HG03469 (cell line): ENCODE results near the gene GFPT1.
"Not testable (repeated sequence)": the region's sequence is repeated elsewhere in the genome, so short reads cannot be mapped to it uniquely, and the experiment has no call there.

Experiments
- ATAC-seq: cut with Tn5 transposase; IDR thresholded peaks from one replicate; pipeline ENCODE4 v1.9.1; 2021; ENCODE audit warnings: mild to moderate bottlenecking, moderate library complexity, moderate number of reproducible peaks; ENCODE audit not compliant: unreplicated experiment

The GFPT1 gene

DNA sequence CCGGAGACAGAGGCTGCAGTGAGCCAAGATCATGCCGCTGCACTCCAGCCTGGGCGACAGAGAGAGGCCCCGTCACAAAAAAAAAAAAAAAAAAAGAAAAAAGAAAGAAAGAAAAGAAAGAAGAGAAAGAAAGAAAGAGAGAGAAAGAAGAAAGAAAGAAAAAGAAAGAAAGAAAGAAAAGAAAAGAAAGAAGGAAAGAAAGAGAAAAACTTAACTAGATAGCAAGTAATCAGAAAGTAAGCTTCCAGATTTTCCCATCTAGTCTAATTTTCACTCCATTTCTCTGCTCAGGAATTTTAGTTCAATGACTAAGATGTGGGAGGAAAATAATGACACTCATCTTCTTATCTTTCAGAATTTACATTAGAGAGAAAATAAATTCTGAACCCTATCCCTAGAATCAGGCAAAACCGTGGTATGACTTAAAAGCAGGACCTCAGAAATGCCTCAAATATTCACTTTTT is 2.4 kb downstream of the GFPT1 start:
- no peak for ATAC-seq

DNA sequence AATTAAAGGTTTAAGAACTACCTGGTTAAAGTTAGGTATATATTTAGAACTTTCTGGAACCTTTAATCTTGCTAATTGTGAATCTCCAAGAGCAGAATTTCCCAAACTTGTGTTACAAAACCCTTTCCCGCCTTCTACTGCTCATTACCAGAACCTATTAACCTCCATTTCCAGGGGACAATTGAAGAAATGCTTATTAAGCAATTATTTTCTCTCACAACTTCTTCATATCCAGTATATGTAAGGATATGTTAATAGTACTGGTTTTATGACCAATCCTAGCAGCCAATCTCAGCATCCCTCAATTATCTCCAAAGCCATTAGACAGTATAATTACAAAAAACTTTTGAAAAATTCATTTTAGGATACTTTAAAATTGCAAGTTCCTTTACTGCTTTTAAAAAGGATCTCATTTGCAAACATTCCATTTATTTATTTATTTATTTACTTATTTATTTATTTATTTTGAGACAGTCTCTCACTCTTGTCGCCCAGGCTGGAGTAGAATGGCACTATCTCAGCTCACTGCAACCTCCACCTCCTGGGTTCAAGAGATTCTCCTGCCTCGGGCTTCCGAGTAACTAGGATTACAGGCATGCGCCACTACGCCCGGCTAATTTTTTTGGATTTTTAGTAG is 3.7 kb downstream of the GFPT1 start:
- no peak for ATAC-seq

DNA sequence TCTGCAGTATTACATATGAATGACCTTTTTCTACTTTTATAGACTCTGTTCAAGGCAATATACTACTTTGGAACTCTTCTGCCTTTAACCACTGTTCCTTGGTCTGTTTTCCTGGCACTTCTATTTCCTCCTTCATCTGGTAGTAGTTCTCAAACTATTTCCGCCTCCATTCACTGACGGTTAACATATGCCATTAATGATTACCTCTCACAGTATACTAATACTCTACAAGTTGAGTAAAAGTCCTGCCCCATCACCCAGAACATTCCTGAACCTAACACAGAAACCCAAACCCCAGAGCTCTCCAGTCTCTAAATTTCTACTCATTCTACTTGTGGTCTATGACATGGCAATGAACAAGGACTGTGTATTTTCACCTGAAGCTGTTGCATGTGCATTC is 4.5 kb downstream of the GFPT1 start:
- no peak for ATAC-seq

DNA sequence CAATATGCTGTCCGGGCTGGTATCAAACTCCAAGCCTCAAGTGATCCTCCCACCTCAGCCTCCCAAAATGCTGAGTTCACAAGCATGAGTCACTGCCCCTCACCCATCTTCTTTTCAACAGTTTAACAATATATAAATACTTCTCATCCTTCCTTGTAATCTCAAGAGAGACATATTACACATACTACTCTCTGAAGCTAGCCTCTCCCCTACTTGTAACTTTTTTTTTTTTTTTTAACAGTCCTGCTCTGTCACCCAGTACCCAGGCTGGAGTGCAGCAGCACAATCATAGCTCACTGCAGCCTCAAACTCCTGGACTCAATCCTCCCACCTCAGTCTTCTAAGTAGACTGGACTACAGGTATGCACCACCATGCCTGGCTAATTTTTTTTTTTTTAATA is 5.7 kb downstream of the GFPT1 start:
- no peak for ATAC-seq

GRCh38 chr2:69380072-69380917 is 6.7 kb downstream of the GFPT1 start:
- ATAC-seq = no peak

- ATAC-seq = no peak
Observed at GRCh38 chr2:69376403-69376802, 10.6 kb downstream of the GFPT1 start.

GRCh38 chr2:69375494-69376353 is 11.3 kb downstream of the GFPT1 start:
- ATAC-seq = no peak

- ATAC-seq = no peak
Observed at GRCh38 chr2:69372767-69373166, 14.3 kb downstream of the GFPT1 start.

- no peak for ATAC-seq
Observed at GRCh38 chr2:69369802-69370201, 17.2 kb downstream of the GFPT1 start.

- ATAC-seq = no peak
Observed at GRCh38 chr2:69368588-69368987, 18.4 kb downstream of the GFPT1 start.

DNA sequence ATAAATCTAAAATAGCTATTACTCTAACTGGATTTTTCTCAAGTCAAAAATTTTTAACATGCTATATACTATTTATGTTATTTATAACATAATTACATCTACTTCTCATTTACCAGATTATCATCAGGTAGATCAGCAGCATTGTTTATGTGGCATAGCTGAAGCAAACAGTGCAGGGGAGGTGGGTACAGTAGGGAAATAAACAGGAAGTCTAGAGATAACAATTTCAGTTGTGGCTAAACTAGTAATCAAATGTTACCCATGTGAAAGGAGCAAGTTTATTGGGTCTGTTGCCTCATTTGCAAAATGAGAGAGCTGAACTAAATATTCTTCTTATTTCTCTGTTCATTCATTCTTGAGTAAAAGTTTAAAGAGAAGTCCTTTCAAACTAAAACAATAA is 27.7 kb downstream of the GFPT1 start:
- no peak for ATAC-seq

DNA sequence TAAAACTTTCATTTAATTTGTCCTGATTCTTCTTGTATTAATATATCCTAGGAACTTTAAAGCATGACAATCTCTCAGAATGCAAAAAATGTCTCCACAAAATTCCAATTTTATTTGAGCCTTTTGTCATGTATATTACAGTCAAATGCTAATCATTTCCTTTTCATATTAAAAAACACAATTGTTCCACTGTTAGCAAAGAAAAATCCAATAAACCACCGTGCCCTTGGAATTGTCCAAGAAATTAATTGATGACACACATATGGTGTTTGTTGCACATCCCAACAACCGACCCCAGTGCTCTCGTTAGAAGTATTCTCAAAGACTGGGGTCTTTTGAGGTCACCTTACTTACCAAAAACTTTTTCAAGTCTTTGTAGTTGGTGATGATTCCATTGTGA is 28.1 kb downstream of the GFPT1 start:
- ATAC-seq = no peak

DNA sequence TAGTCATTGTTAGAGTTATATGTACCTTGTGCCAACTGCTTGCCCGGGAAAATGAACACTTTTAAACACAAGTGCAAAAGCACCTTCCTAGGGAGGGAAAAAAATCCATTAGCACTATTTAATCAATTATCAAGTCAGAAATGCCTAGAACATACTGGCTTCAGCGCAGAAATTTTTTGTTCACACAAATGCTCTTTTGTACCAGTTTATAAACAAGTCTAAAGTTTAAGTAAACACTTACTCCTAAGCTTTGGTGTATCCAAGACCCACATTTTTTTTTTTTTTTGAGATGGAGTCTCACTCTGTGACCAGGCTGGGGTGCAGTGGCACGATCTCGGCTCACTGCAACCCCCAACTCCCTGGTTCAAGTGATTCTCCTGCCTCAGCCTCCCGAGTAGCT is 30.6 kb downstream of the GFPT1 start:
- ATAC-seq = no peak

- ATAC-seq = not testable (repeated sequence)
Observed at GRCh38 chr2:69354976-69355375, 32.1 kb downstream of the GFPT1 start.

GRCh38 chr2:69353360-69353759 is 33.7 kb downstream of the GFPT1 start:
- no peak for ATAC-seq

- ATAC-seq = no peak
Observed at GRCh38 chr2:69348781-69349180, 38.2 kb downstream of the GFPT1 start.

DNA sequence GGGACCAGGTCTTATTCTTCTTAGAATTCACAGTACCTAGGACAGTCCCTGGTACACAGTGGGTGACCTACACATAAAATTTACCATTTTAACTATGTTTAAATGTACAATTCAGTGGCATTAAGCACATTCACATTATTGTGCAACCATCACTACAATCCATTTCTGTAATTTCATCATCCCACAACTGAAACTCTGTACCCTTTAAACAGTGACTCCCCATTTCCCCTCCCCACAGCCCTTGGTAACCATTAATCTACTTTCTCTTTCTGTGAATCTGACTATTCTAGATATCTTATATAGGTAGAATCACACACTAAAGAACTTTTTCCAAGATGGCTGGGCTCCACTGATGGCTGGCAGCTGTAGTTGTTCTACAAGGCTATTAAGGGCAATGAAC is 41.6 kb downstream of the GFPT1 start:
- no peak for ATAC-seq

- no peak for ATAC-seq
Observed at GRCh38 chr2:69344305-69344704, 42.7 kb downstream of the GFPT1 start.

DNA sequence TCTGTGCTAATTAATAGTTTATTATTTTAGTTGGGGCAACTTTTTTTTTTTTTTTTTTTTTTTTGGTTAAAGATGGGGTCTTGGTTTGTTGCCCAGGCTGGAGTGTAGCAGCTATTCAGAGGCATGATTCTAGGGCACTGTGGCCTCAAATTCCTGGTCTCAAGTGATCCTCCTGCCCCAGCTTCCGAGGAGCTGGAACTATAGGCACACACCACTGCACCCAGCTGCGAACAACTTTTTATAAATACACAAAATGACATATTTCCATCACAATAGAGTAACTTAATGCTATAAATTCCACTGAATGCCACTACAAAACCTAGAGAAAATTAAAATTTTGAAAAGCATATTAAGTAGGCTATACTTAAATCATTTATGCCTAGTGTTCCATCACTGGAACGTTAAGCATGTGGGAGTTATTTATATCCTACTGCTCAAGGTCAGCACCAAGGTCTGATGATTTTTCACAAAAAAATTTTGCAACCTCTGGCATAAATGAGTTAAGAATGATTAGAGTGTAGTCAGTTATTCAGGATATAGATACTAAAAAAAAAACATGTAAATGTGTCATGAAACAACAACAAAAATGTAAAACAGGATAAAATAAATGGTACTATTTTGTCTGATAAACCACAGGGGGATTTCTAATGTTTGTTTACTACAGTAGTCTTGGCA is 46.8 kb downstream of the GFPT1 start:
- ATAC-seq = no peak

DNA sequence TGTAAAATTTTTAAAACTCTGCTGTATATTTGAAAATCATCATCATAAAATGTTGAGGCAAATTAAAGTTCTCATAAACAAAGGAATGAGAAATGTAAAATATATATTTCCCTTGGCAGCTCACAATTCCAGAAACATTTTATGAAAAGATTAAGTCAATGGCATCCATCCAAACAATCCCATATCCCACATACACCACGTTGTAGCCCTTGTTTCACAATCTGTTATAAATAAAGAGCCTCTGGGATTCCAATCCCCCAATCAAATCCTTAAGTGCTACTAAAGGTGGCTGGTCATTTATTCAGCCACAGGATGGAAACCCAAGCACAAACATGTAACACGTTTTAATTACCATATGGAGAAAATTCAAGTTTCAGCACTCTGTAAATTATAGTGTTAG is 51.7 kb downstream of the GFPT1 start:
- ATAC-seq = no peak

DNA sequence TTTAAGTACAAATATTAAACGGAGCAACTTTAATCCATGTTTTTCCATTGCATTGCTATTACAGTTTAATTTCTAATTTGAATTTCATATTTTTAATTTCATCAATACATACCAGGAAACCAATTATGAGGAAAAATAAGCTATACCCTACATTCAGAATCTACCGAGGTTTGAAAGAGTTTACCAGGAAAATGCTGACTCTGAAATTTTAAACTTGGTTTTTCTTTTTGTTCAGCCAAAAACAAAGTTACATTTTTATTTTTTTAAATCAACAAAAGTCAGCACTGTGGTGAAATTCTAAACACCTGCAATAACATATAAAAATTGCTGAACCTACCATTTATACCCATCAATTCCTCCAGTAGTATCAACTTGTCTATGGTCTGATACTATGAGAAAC is 53.7 kb downstream of the GFPT1 start:
- ATAC-seq = no peak
